GM23248 (cell line): ENCODE measurements around the gene SYCE1. TPM values are rescaled to one million over a fixed set of nuclear protein-coding genes. Genes with fewer than 3 reads are reported as not detected.
"Not testable (repeated sequence)": the region's sequence is repeated elsewhere in the genome, so short reads cannot be mapped to it uniquely, and the experiment has no call there.

Experiments
- DNase-seq: peaks from one replicate; pipeline ENCODE4 v3.0.0-alpha.2; 2015
- H2AFZ ChIP-seq: fragments of 200-600 bp; sonication (generic); 2 replicates; pipeline ENCODE4 v1.6.1; 2016; ENCODE audit warnings: antibody characterized with exemption
- H3F3A ChIP-seq: fragments of 200-600 bp; sonication (generic); 2 replicates; pipeline ENCODE4 v1.6.1; 2016; ENCODE audit warnings: mild to moderate bottlenecking, antibody characterized with exemption, mixed run types; ENCODE audit not compliant: insufficient read depth
- H3K27ac ChIP-seq: fragments of 200-600 bp; sonication (generic); 2 replicates; pipeline ENCODE4 v1.5.1; 2016; ENCODE audit warnings: mild to moderate bottlenecking
- H3K27me3 ChIP-seq: fragments of 200-600 bp; sonication (generic); replicated peaks from 2 replicates; pipeline ENCODE4 v1.6.1; 2016; ENCODE audit warnings: mild to moderate bottlenecking; ENCODE audit not compliant: insufficient read depth
- H3K36me3 ChIP-seq: fragments of 200-600 bp; sonication (generic); 2 replicates; pipeline ENCODE4 v1.6.1; 2016; ENCODE audit warnings: low read depth, mild to moderate bottlenecking
- H3K4me1 ChIP-seq: fragments of 200-600 bp; sonication (generic); 2 replicates; pipeline ENCODE4 v1.6.1; 2016; ENCODE audit warnings: mild to moderate bottlenecking; ENCODE audit not compliant: insufficient read depth
- H3K4me2 ChIP-seq: fragments of 200-600 bp; sonication (generic); one replicate; pipeline ENCODE4 v1.6.1; 2016; ENCODE audit warnings: mild to moderate bottlenecking; ENCODE audit not compliant: unreplicated experiment
- H3K4me3 ChIP-seq: fragments of 200-600 bp; sonication (generic); 2 replicates; pipeline ENCODE4 v1.5.1; 2016; ENCODE audit warnings: mild to moderate bottlenecking
- H3K79me2 ChIP-seq: fragments of 200-600 bp; sonication (generic); 2 replicates; pipeline ENCODE4 v1.6.1; 2016; ENCODE audit warnings: mild to moderate bottlenecking; ENCODE audit not compliant: insufficient read depth
- H3K9ac ChIP-seq: fragments of 200-600 bp; sonication (generic); 2 replicates; pipeline ENCODE4 v1.6.1; 2016; ENCODE audit warnings: mild to moderate bottlenecking
- H3K9me2 ChIP-seq: fragments of 200-600 bp; sonication (generic); 2 replicates; pipeline ENCODE4 v1.6.1; 2016; ENCODE audit warnings: mixed run types, mild to moderate bottlenecking, moderate library complexity; ENCODE audit not compliant: insufficient read depth
- H3K9me3 ChIP-seq: fragments of 200-600 bp; sonication (generic); one replicate; pipeline ENCODE4 v1.6.1; 2017; ENCODE audit warnings: low read depth
- H4K20me1 ChIP-seq: fragments of 200-600 bp; sonication (generic); 2 replicates; pipeline ENCODE4 v1.6.0; 2016; ENCODE audit not compliant: insufficient read depth
- EZH2 ChIP-seq: fragments of 200-600 bp; sonication (generic); IDR thresholded peaks from 2 replicates; pipeline ENCODE4 v1.6.1; 2018; ENCODE audit warnings: antibody characterized with exemption, mild to moderate bottlenecking; ENCODE audit not compliant: insufficient read depth, poor library complexity, severe bottlenecking
- EZH2phosphoT487 ChIP-seq: fragments of 200-600 bp; sonication (generic); IDR thresholded peaks from 2 replicates; pipeline ENCODE4 v1.6.1; 2018; ENCODE audit warnings: antibody characterized with exemption, moderate library complexity, mild to moderate bottlenecking, low read depth; ENCODE audit not compliant: insufficient read depth
- WGBS, 2 experiments: methylation state at CpG; one replicate each; pipeline ENCODE4 v1.1.6; 2015 to 2017; ENCODE audit warnings: low lambda C conversion rate in 2 of 2, low coverage in 1 of 2; ENCODE audit errors: missing lambda C conversion rate in 2 of 2; 5-methylcytosine and 5-hydroxymethylcytosine counted together
- in situ Hi-C: fragments of 300-500 bp; cut with MboI; formaldehyde crosslinking; loops from 2 replicates; pipeline ENCODE4 v1.15.0; 2020
- polyA plus RNA-seq: library from polyadenylated mRNA; unstranded; fragments of >200 nt; fragmentation: Nextera tagmentation; extraction: Ambion mirVana; gene quantifications from 2 replicates; pipeline ENCODE4 v1.2.1, GENCODE V29; 2016
- total RNA-seq: library from RNA; depleted of rRNA; stranded (reverse); fragments of >200 nt; shearing (Covaris generic); gene quantifications from 2 replicates; pipeline ENCODE4 v1.2.3, GENCODE V29; 2014

Gene SYCE1
- total and polyA plus RNA-seq, 2 experiments from 2014 or later: not detected

GRCh38 chr10:133520193-133520738, 45.1 kb downstream of the SYCE1 start:
- no peaks in the 10 kb centered on the region for H3K9me2 ChIP-seq
- peaks cover 4% of the 10 kb centered on the region; the same call in 1 of the 2 replicates for H3K27me3 ChIP-seq
- in situ Hi-C loops: no loop called here
- peak overlapping the region; percentile 76 for H3K4me2 ChIP-seq
- H3K4me1 ChIP-seq: no peaks in the 10 kb centered on the region
- H3K4me3 ChIP-seq: peak overlapping the region; percentile 75
- peak overlapping the region; percentile 69 for H3K9ac ChIP-seq
- H3K9me3 ChIP-seq: no peaks in the 10 kb centered on the region
- no peaks in the 10 kb centered on the region for H3F3A ChIP-seq
- H3K36me3 ChIP-seq: no peaks in the 10 kb centered on the region
- 2 to 3% methylated on average over 32 to 33 of the region's 33 CpGs for WGBS, 2 experiments
- H3K79me2 ChIP-seq: no peaks in the 10 kb centered on the region
- DNase-seq: peak; percentile 82
- H3K27ac ChIP-seq: no peak overlapping the region
- H4K20me1 ChIP-seq: no peaks in the 10 kb centered on the region
- no peak for TF ChIP-seq EZH2phosphoT487
- TF ChIP-seq EZH2: no peak
- peak overlapping the region; percentile 94 for H2AFZ ChIP-seq

GRCh38 chr10:133518517-133518916, 46.9 kb downstream of the SYCE1 start:
- in situ Hi-C loops, H3K9me2 ChIP-seq, H3K4me2 ChIP-seq, H4K20me1 ChIP-seq, H3K9ac ChIP-seq, H3K79me2 ChIP-seq, H3K27me3 ChIP-seq, H3K36me3 ChIP-seq, H3K9me3 ChIP-seq, H3K27ac ChIP-seq, H3K4me3 ChIP-seq, DNase-seq, H3F3A ChIP-seq, H2AFZ ChIP-seq, H3K4me1 ChIP-seq: not testable (repeated sequence)
- WGBS, 2 experiments: 55 to 56% methylated on average over 5 of the region's 5 CpGs

GRCh38 chr10:133516057-133516456, 49.3 kb downstream of the SYCE1 start:
- 3 to 9% methylated on average over 4 of the region's 4 CpGs for WGBS, 2 experiments
- Histone ChIP-seq H4K20me1 (no peaks in the 10 kb centered on the region), H3K27ac (no peak overlapping the region), H3K4me3 (no peak overlapping the region), H3K9me2 (no peaks in the 10 kb centered on the region), H3K79me2 (no peaks in the 10 kb centered on the region), H3K4me2 (no peak overlapping the region), H3K9ac (no peak overlapping the region), H3F3A (no peaks in the 10 kb centered on the region), H2AFZ (no peak overlapping the region), H3K36me3 (no peaks in the 10 kb centered on the region), H3K9me3 (no peaks in the 10 kb centered on the region), H3K4me1 (no peaks in the 10 kb centered on the region), H3K27me3 (peaks cover 4% of the 10 kb centered on the region; the same call in 1 of the 2 replicates)
- in situ Hi-C loops: no loop called here
- TF ChIP-seq EZH2phosphoT487 (no peak), EZH2 (no peak)
- DNase-seq: no peak

GRCh38 chr10:133515471-133515870, 49.9 kb downstream of the SYCE1 start:
- WGBS, 2 experiments: 49 to 52% methylated on average over 4 of the region's 4 CpGs
- no peaks in the 10 kb centered on the region for H3K79me2 ChIP-seq
- H3K4me3 ChIP-seq: no peak overlapping the region
- in situ Hi-C loops: no loop called here
- H3K4me2 ChIP-seq: no peak overlapping the region
- no peaks in the 10 kb centered on the region for H3K9me2 ChIP-seq
- H4K20me1 ChIP-seq: no peaks in the 10 kb centered on the region
- H3K9me3 ChIP-seq: no peaks in the 10 kb centered on the region
- no peaks in the 10 kb centered on the region for H3F3A ChIP-seq
- H3K4me1 ChIP-seq: no peaks in the 10 kb centered on the region
- no peak for DNase-seq
- peaks cover 4% of the 10 kb centered on the region; the same call in 1 of the 2 replicates for H3K27me3 ChIP-seq
- H3K27ac ChIP-seq: no peak overlapping the region
- TF ChIP-seq EZH2phosphoT487 (no peak), EZH2 (no peak)
- H2AFZ ChIP-seq: no peak overlapping the region
- no peaks in the 10 kb centered on the region for H3K36me3 ChIP-seq
- no peak overlapping the region for H3K9ac ChIP-seq
